HT1080 (cell line): Measurements from ENCODE around the gene PSMC5. TPM values are rescaled to one million over a fixed set of nuclear protein-coding genes. Genes with fewer than 3 reads are reported as not detected.
"Not testable (repeated sequence)": the region's sequence is repeated elsewhere in the genome, so short reads cannot be mapped to it uniquely, and the experiment has no call there.

Experiments
- DNase-seq: peaks from one replicate; pipeline ENCODE4 v3.0.0-alpha.2; 2015; ENCODE audit warnings: low read depth
- total RNA-seq: library from RNA; depleted of rRNA; stranded (reverse); fragments of >200 nt; shearing (Covaris generic); gene quantifications from 2 replicates; pipeline ENCODE4 v1.2.3, GENCODE V29; 2014

PSMC5 gene
- total RNA-seq, 1 experiment from 2014 or later = 110 TPM

DNA sequence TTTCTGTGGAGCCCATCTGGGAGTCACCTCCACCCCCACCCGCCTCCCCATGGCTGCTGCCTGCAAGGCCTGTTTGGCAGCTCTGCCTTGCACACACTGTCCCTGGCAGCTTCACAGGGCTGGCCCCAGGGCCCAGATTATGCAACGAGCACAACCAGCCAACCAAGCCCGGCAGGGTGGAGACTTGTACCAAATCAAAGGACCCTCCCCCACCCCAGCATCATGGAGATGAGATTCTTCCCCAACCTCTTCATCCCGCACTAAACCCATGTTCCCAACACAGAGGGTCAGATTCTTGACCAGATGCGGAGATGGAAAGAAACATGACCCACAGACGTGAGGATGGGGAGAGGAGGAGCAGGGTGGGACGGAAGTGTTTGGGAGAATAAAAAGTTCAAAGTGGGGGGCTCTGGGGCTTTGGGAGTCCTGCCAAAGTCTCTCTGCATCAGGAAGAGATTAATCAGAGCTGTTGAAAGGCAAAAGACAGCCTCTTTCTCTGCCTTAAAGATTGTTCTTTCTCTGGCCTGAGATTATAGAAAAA, 11.5 kb downstream of the PSMC5 start:
- DNase-seq = no peak

DNA sequence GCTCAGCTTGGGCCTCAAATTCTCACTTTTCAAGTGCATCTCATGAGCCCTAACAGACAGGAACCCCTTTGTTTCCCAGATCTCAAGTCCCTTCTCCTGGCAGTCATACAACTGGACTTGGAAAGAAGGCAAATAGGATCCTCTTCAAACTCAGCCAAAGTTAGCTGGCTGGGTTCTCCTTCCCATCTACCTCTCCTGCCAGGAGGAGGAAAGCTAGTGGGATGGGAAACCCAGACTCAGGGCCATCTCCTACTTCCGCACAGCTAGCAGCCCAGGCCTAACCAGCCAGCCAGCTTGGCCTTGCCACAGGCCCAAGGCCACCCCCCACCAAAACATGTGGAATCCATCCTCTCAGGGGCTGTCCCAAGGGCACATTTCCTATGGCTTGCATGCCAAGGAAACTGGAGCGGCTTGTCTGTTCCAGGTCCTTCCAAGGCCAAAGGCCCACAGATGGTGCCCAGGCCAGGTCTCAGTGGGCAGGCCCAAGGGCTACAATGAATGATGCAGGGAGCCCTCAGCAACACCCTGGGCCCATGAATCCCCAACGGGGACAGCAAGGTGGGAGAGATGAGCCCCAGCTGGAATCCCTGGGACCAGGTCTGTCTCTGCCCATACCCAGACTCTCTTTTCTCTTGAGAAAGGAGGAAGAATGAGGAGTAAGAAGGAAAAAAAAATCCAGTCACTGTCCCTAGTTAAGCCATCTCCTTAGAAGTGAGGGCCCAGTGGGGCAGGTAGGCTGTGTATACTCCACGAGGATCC, 13.5 kb downstream of the PSMC5 start:
- no peak for DNase-seq

DNA sequence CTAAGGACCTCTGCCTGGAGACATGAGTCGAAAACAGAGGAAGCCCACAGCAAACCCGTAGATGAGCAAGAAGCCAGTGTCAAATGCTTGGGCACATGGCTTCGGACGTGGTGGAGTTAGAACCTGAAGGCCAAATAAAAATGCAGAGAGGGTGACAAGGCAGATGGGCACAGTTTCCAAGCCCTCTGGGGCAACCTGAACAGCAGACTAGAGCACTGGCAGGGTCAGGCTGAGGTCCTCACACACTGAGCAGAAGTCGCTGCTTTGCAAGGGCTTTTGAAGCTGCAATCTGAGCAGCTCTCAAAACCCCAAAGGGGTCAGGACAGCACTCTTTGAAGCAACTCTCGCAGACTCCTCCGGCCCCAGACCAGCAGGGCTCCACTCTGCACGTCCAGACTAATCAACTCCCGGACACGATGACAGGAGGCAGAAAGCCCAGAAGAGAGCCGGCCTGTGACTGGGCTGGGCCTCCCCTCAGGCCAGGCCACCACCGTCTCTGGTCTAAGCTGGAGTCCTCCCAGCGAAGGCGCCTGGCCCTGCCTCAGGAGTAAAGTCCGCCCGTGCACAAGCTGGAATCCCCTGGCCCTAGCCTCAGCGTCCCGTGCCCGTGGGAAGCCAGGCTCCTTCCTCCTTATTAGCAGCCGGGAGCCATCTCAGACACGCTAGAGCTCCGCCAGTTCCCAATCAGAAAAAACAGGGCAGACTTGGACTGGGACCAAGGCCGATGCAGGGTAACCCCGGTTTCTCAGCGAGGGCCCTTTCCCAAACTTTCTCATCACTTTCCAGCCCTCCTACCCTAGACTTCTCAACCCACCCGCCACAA, 14.3 kb downstream of the PSMC5 start:
- DNase-seq = no peak

DNA sequence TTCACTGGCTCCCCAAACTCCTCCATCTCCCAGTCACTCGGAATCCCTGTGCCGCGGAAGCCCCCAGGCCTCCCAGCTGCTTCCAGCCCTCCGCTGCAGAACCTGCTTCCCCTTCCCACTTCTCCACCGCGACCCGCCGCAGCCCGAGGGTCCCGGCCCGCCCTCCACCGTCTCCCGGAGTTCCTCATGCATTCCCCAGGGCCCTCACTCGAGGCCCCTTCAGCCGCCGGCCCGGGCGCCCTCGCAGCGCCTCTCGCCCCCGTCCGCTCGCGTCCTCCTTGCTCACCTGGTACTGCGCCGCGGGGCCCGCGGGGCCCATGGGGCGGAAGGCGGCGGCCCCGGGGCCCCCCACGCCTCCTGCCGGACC, 14.9 kb downstream of the PSMC5 start:
- DNase-seq = no peak

DNA sequence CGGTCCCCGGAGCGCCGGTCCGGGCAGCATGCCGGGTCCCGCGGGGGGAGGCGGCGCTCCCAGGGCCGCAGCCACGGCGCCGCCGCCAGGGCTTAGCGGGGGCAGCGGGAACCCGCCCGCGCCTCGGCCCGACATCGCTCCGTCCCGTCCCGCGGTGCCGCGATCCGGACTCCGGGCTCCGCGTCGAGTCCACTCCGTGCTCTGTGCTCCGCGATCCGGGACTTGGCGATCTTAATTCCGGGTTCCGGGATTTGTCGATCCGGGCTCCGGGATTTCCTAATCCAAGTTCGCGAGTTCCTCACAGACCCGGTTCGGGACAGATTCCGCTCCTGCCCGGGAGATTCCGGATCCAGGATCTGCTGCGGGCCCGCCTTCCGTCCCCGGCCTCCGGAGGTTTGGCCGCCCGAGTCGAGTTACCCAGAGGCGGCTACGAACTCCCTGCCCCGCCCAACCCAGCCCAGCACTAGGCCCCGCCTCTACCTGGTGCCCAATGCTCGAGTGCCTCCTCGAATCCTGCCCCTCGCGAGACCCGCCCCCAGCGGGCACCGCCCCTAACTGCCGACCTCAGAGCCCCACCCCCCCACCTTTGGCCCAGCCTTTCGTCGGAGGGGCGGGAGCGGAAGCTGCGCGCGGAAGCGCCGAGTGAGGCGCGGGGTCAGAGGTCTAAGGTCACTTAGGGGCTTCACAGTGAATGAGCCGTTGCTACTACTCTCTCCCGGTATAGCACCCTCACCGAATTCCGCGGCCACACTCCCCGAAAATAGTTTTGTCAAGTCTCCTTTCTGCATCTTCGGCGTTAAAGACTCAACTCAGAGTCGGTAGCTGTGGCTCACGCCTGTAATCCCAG, 15.5 kb downstream of the PSMC5 start, which contains the start of gene SMARCD2:
Gene SMARCD2, minus strand, starts transcription at position 146 of the 847 bp plus-strand sequence. Its CDS starts 11 bp downstream, at position 135.
- DNase-seq = peak; percentile 97

DNA sequence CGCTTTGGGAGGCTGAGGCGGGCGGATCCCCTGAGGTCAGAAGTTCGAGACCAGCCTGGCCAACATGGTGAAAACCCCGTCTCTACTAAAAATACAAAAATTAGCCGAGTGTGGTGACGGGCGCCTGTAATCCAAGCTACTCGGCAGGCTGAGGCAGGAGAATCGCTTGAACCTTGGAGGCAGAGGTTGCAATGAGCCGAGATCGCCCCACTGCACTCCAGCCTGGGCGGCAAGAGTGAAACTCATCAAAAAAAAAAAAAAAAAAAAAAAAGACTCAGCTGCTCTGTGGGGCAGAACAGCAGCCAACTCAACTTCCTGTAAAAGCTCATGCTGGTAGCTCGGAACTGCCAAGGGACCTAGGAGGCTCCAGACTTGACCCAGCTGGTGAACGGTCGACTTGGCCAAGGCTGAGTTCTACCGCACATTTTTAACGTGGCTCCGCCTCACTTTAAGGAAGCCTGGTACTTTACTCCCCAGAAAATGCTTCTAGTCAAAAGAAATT, 16.2 kb downstream of the PSMC5 start:
- peak; percentile 71 for DNase-seq

DNA sequence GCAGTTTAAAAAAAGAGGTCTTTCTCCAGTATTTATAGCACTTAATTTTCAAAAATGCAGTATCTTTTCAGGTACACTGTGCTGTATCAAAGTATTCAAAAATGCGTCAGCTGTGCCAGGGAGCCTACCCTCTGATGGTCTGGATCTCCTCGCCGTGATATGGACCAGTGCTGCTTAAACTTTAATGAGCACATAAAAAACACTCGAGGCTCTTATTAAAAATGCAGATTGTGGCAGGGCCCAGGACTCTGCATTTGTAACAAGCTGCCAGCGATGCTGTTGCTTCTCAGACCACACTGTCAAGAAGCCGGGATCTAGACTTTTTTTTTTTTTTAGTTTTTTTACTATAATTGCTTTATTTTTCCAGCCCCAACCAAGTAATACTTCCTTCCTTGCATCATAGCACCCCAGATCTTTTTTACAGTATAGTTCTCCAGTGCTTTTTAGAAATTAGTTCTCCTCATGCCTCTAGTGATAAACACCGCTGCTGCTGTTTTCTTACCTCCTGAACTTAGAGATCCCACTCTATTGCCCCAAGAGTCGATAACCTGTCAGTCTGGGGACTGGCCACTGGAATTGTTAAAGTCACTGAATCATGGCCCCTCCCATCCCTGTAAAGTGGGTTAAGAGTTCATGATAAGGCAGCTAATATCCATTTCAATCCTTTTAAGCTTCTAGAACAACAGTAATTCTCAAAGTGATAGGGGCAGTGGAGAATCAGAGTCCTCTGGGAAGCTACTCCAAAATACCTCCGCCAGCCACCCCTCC, 16.9 kb downstream of the PSMC5 start:
- no peak for DNase-seq

DNA sequence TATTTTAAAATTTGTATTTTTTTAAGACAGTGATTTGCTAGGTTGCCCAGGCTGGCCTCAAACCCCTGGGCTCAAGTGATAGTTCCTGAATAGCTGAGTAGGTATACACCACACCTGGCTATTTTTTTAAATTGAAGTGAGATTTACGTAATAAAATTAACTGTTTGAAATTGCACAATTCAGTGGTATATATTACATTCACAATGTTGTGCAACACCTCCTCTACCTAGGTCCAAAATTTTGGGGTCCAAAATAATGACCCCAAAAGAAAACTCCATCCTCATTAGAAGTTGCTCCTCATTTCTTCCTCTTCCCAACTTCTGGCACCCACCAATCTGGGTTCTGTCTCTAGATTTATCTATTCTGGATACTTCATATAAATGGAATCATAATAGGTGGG, 18.3 kb downstream of the PSMC5 start:
- no peak for DNase-seq

DNA sequence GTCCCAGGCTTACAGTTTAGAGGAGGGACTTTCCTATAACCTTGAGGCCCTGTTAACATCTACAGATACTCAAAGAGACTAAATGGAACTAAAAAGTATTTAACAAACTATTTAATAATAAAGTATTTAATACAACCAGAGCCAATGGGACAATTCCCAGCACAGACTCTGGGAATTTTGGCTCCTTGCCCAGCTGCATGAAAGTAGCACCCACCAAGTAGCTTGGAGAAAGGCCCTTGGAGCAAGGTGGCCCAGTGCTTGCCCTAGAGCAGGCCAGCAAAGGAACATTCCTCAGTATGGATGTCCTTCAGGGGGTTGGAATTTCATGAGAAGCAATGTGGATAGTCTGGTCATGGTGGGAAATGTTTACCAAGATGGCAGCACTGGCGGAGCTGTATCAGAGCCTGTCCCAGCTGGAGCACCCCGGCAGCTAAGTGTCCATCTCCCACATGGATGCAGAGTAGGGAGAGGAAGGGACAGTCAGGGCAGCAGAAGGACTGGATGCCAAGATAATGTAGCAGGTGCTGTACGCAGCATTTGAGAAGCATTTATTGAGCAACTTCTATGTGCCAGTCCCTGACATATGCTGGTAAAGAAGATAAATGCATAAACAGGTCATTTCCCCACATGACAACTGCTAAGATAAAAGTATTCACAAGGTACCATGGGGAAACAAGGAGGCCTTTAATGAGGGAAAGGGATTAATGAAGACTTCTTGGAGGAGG, 20.5 kb downstream of the PSMC5 start:
- DNase-seq = no peak

DNA sequence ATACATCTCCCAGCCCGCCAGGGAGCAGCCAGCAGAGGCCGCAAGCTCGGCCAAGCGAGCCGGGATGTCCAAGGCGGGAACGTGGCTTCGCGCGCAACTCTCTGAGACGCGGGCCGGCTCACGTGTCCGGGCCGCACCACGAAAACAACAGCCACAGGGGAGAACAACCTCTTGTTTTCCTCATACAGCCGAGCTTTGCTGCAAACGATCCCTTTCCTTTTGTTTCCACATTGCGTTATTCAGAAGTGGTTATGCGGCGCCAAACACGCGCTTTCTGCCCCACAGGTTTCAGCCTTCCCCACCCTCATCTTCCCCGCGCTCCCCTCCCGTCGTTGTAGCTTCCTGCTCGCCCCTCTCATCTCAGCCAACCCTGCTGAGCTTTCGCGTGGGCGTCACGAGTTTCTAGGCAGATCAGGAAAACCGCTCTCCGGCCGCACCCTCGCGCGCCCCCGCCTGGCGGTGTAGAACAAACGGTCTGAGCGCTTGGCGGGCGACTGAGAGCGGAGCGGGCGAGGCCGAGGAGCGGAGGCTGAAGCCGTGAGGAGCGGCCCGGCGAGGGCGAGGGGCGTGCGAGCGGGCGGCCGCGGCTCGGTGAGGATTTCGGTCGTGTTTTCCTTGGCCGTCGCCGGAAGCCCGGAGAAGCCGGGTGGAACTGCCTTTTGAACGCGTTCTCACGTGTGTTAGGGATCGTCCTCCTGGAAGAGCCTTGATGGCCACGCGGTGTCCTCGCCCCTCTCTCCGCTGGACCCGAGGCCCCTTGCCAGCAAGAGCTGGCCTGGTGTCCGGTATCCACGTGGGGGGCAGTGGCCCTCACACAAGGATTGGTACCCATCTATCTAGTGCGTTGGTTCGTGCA, 21.8 kb downstream of the PSMC5 start:
- peak; percentile 30 for DNase-seq

DNA sequence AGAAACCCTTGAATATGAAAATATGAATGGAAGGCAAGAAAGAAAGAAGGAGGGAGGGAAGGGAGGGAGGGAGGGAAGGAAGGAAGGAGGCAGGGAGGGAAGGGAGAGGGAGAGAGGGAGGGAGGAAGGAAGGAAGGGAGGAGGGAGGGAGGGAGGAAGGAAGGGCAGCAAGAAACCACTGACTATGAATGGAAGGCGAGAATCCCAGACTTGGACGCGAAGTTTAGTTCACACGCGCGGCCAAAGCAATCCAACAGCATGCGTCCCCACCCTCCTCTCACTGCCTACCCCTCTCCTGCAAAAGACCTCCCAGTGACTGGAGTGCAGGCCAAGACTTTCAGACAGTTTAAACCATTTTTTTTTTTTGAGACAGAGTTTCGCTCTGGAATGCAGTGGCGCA, 23.2 kb downstream of the PSMC5 start:
- DNase-seq = no peak

DNA sequence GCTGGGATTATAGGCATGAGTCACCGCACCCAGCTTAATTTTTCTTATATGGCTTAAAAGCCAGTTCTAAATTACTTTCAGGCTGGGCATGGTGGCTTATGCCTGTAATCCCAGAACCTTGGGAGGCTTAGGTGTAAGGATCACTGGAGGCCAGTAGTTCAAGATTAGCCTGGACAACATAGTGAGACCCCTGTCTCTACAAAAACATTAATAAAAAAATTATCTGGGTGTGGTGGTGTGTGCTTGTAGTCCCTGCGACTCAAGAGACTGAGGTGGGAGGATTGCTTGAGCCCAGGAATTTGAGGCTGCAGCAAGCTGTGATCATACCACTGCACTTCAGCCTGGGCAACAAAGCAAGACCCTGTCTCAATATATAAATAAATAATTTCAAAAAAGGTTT, 26.0 kb downstream of the PSMC5 start:
- DNase-seq = no peak

DNA sequence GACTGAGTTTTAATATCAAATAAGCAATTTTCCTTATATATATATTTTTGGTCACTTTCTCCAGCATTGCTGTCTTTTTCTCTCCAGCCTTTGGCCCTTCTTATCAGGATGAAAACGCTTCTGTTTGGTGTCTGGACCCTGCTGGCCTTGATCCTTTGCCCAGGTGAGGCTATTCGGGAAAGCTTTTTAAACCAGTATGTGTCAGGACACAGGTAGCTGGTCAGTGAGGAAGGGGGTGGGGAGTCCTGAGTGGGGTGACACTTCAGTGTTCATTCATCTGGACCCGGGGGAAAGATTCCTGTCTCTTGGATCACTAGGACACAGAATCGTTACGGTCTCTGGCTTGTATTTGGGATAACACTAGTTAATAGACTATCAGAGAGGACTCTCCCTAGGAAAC, 27.5 kb downstream of the PSMC5 start:
- DNase-seq = no peak

DNA sequence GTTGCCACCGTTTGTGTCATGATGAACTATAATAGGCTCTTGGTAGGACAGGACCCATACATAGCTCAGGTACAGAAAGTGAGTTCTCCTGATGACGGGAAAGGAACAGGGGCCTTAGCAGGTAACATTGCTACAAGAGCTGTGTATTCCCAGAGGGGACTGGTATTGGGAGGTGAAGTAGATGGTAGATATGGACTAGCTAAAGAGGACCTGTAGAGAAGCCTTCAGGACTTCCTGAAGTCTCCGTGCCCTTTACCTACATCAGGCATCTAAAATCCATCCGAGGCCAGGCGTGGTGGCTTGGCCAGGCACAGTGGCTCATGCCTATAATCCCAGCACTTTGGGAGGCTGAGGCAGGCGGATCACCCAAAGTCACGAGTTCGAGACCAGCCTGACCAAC, 28.0 kb downstream of the PSMC5 start:
- DNase-seq = no peak

DNA sequence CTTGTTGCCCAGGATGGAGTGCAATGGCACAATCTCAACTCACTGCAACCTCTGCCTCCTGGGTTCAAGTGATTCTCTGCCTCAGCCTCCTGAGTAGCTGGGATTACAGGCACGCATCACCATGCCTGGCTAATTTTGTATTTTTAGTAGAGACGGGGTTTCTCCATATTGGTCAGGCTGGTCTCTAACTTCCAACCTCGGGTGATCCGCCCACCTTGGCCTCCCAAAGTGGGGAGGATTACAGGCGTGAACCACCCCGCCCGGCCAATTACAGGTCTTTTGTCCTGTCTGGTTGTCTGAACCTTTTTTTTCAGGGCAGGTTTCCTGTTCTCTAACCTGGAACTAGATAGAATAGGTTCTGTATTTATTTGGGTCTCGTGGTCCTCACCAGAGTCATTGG, 29.2 kb downstream of the PSMC5 start:
- not testable (repeated sequence) for DNase-seq

DNA sequence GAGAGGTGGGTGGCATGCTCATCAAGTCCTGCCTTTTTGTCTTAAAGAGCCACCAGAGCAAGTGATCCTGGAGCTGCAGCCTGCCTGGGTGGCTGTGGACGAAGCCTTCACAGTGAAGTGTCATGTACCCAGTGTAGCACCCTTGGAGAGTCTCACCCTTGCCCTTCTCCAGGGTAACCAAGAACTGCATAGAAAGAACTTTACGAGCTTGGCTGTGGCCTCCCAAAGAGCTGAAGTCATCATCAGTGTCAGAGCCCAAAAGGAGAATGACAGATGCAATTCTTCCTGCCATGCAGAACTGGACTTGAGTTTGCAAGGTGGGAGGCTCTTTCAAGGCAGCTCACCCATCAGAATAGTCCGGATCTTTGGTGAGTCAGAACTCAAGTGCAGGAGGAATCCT, 32.0 kb downstream of the PSMC5 start:
- no peak for DNase-seq

DNA sequence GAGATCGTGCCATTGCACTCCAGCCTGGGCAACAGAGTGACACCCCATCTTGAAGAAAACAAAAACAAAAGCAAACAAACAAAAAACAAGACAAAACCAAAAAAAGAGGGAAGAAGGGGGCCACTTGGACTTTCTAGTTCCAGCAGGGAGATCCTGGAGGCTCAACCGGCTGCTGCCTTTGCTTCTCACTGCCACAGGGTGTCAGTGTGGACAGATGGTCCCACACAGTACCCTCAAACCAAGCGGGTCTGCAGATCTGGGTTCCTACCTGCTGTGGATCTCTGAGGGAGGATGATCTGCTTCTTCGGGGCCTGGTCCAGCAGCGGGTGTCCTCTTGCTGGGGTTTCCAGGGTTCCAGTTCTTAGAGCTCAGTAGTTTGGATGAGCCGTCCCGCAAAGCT, 39.4 kb downstream of the PSMC5 start:
- DNase-seq = not testable (repeated sequence)

DNA sequence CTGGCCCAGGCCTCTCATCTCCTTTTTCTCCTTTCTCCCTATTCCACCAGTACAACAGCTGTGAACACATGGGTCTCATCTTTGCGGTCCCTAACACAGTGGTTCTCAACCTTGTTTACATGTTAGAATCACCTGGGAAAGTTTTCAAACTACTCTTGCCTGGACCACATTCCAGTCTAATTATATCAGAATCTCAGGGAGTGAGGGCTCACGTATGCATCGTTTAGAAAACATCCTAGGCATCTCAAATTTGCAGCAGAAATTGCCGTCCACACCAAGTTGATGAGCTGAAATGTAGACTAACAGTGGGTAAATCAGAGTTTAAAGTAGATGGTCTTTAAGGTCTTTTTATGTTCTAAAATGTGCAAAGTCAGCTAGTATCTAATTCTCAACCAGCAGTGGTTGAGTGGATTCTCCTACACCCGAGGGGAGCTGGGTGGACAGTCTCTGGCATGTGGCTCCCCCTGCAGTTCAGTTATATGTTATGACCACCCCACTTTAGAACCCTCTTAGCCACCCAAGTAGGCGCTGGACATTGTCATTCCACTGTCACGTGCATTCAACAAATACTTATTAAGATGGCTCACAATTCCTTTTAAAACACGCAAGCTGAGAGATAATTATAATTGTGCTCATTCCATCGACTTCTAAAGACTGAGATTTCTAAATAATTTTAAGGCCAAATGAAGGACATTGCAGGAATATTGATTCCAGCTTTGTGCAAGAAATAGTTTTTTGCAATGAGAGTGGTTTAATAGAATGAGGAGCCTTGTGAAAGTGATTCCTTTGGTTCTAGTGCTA, 42.5 kb downstream of the PSMC5 start:
- not testable (repeated sequence) for DNase-seq
